Measurements from ENCODE around the gene HOXA13.

HOXA13 gene

DNA sequence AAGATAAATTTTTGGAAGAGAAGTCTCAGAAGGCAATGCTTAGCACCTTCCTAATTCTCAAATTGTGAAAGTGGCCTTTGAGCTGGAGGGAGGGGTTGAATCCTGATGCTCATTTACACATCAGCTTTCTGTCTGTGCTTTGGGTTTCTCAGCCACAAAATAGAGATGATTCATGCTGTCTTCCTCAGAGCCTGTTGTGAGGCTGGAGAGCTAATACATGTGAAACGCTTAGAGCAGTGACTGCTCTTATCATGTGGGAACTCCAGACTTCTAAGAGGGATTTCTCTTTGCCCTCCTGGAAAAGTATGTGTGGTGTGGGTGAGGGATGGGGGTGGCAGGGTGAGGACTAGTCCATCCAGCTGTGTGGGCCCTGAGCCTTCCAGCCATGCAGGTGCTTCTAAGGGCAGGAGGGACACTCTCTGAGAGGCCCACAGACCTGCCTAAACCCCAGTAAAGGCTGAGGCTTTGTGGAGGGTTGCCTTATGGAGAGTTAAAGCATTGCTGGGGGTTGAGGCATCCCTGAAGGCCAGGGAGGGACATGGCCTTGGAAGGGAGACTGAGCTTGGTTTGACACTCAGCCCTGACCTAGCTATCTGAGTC lies 37.9 kb upstream of the HOXA13 start:
- no peak for DNase-seq (ENCODE audit: low read depth, low spot score)

- no peak for DNase-seq (ENCODE audit: low read depth, low spot score)
These were observed 35.8 kb upstream of the HOXA13 start for GRCh38 chr7:27235387-27236311.

DNA sequence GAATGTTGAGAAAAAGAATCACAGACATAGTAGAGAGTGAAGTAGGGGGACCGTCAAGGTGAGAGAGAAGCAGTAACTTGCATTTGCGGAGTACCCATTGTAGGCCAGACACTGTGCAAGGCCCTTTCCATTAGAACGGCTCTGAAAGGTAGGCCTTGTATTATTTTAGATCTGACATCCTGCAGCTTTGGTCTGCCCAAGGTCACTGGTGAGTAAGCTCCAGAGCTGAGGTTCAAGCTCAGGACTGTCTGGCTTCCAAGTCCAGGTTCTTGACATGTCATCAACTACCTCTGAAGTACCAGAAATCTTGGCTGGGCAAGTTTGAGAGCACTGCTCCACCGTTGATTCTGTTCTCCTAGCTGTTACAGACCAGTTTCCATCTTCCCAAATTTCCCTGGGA lies 29.6 kb upstream of the HOXA13 start:
- no peak for DNase-seq (ENCODE audit: low read depth, low spot score)

DNA sequence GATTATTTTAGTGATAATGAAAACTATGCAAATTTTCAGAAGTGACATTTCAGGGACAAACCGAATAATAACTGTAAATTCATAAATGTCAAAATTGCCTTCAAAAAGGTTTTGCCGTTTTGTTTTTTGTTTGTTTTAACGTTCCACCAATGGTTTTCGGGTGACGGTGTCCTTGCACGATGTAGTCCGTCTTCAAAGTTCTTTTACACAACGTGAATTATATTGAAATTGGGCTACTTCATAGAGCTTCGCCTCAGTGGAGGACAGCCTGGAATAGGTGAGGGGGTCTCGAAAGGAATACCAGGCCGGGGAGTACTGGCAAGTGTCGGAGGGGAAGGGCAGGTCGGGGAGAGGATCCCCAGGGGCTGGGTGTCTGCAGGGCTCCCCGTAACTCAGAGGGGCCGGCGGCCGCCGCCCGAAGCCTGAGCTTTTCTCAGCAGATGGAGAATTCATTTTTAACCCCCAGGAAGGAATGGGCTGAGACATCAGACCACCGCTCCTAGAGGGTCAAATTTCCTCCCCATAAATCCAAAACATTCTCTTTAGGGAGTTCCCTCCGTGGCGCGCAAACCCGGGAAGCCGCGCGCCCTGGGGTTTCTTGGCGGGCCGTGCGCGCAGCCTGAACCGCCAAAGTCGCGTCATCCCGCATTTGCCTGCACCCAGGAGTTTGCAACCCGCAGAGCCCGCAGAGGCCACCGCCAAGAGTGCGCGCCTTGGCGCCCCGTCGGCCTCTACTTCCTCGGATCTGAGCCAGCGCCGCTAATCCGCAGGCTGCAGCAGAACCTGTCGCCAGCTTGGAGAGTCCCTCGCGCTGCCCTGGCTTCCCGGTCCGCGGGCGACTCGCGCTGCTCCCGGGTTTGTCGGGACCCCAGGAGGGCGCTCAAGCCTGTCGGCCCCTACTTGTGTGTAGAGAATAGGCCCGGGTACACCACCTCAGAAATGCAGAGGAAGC lies 25.4 kb upstream of the HOXA13 start:
- no peak for DNase-seq (ENCODE audit: low read depth, low spot score)

- DNase-seq (ENCODE audit: low read depth, low spot score) = no peak
These were observed 24.2 kb upstream of the HOXA13 start for GRCh38 chr7:27223941-27224575.

GRCh38 chr7:27221201-27221797 lies 21.4 kb upstream of the HOXA13 start:
- DNase-seq (ENCODE audit: low read depth, low spot score) = no peak

DNA sequence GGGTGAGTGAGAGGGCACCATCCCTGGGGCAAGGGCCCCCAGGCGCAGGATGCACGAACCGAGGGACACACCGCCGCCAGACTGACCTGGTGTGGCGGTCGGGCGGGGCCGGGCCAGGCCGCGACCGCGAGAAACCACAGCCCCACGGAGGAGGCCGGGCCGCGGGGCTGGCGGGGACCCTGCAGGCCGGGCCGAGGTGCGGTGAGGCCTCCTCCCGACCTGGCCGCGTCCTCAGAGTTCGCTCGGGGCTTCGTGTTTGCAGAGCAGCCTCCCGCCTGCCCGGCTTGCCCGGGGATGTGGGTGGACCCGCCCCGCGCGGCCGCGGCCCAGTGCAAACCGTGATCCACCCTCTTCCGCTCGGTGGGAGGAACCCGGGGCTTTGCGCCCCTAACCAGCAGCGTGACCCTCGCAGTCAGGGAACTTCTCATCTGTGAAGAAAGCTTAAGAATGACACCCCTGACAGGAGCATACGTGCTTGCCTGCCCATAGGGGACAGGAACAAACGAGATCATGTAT lies 20.6 kb upstream of the HOXA13 start:
- DNase-seq (ENCODE audit: low read depth, low spot score) = no peak

- DNase-seq (ENCODE audit: low read depth, low spot score) = no peak
These were observed 19.9 kb upstream of the HOXA13 start for GRCh38 chr7:27219821-27220220.

DNA sequence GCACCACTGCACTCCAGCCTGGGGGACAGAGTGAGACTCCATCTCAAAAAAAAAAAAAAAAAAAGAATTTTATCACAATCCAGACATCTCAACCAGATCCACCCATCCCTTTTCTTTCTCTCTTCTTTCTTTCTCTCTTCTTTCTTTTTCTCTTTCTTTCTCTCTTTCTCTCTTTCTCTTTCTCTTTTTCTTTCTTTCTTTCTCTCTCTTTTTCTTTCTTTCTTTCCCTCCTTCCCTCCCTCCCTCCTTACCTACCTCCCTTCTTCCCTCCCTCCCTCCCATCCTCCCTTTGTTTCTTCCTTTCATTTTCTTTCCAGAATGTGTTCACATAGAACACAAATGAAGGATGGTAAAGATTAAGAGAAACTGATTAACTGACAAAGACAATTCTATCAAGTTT lies 18.1 kb upstream of the HOXA13 start:
- no peak for DNase-seq (ENCODE audit: low read depth, low spot score)

DNA sequence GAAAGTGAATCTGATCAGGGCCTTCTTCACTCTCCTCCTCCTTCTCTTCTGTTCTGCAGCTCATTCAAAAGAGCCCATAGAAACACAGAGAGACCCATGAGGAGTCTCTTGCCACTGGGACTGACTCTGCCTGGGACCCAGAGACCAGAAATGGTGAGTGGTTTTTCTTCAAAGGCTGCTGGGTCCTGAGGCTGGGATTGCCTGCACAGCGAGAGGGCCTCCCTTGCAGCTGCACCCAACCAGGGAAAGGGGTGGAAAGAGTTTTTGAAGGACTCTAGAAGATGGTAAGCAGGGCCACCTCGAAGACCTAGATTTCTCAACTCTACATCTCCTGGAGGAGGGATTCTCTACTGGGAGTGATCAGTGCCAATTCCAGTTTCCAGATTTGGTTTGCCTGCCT lies 15.5 kb upstream of the HOXA13 start:
- no peak for DNase-seq (ENCODE audit: low read depth, low spot score)

DNA sequence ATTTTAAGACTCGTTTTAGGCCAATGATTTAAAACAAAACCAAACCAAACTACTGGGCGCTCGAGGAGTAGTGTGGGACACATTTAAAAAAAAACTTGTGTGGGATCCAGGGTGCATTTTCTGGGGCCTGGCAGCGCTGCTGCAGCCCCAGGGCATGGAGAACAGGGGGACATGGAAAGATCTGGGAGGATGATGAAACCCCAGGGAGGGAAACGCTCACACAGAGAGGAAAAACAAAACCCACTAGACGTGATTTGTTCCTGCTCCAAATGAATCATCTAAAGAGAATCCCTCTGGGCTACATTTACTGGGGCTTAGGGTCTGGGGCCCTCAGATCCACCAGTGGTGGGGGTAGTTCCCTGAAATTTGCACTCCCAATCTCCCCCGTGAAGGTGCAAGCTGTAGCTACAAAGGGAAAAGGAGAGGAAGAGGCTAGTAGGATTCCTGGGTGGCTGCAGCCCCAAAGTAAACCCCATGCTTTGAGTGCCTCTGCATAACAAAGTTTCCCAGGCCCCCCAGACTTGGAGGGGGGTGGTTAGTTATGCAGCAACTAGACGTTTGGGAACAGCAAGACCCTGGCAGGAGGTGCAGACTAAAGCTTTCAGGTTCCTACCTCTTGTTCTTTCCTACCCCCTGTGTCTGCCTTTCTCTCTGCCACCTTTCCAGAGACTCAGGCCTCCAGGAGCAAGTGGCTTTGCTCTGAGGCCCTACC lies 14.5 kb upstream of the HOXA13 start:
- DNase-seq (ENCODE audit: low read depth, low spot score) = no peak

- no peak for DNase-seq (ENCODE audit: low read depth, low spot score)
These were observed 13.7 kb upstream of the HOXA13 start for GRCh38 chr7:27213433-27214238.

- no peak for DNase-seq (ENCODE audit: low read depth, low spot score)
These were observed 12.9 kb upstream of the HOXA13 start for GRCh38 chr7:27212497-27213432.

- DNase-seq (ENCODE audit: low read depth, low spot score) = no peak
These were observed 11.9 kb upstream of the HOXA13 start for GRCh38 chr7:27211764-27212204.

- no peak for DNase-seq (ENCODE audit: low read depth, low spot score)
These were observed 11.2 kb upstream of the HOXA13 start for GRCh38 chr7:27211084-27211446.

DNA sequence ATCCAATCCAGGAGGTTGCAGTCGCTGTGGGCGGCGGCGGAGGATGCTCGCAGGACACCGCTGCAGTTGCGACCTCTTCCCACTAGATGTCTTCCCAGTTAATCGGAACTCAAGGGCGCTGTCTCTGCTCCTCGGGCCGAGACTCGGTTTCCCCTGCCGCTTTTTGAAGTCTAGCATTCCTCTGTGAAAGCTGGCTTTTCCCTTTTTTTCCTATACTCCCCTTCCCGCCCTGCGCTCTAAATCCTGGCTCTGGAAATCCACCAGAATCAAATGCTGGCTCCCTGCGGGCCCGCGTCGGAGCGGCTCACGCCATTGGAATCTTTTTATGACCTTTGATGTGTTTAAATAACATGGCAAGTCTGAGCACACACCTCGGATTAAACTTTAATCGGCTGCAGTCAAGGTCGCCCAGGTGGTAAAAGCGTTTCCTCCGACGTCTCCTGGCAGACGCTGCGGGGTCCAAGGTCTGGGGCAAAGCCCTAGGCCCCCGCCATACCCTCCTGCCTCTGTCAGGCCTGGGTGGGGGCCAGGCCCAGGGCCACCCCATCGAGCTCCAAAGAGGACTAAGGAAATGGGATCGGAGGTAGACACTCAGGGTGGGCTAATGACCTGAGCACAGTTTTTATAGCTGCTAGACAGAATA lies 10.7 kb upstream of the HOXA13 start:
- no peak for DNase-seq (ENCODE audit: low read depth, low spot score)

DNA sequence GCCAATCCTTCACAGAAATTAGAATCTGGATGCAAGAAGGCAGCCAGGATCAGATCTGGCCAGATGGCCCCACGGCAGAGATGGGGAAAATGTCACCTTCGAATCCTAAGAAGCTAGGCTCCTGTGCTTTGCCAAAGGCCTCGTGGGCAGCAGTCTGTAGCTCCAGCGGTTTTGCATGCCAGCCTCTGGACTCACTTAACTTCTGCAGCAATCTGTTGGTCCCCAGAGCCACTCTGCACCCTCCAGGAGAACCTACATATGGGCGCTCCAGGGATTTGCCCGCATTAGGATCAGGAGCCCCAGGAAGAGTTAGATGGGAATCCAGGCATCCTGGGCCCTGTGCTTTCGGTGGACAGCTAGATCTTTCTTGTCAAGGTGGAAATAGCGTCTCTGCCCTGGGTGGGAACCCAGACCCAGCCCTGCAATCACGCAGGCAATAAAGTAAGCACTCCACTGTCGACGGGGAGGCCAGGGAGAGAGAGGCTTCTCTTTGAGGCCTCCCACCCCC lies 10.1 kb upstream of the HOXA13 start:
- DNase-seq (ENCODE audit: low read depth, low spot score) = no peak

- DNase-seq (ENCODE audit: low read depth, low spot score) = no peak
These were observed 9.1 kb upstream of the HOXA13 start for GRCh38 chr7:27208998-27209397.

All from brain pericyte (primary cell).